ENCODE data around the gene SEC14L1. TPM values are rescaled to one million over a fixed set of nuclear protein-coding genes. Genes with fewer than 3 reads are reported as not detected.
"Not testable (repeated sequence)": the region's sequence is repeated elsewhere in the genome, so short reads cannot be mapped to it uniquely, and the experiment has no call there.

Gene SEC14L1
- polyA plus RNA-seq, 2 of the 4 experiments (the other 2 are of a cell fraction) = 27.5 to 40.4 TPM

DNA sequence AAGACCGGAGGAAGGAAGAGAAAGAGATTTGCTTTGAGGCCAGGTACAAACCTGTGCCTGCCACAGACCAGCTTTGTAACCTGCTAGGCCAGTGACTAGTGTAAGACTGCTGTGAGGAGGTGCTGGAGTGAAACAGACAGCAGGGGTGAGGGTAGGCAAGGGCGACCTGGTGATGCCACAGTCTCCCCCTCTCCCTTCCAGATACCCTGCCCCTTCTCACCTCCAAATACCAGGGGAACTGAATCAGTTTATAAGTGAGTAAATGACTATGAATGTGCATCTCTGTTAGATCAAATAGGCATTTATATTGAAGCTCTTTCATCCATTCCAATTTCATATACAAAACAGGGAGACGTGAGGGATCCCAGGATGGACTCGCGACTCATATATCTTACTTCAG, 9.4 kb downstream of the SEC14L1 start (continued):
- TF ChIP-seq, protein P1, sequence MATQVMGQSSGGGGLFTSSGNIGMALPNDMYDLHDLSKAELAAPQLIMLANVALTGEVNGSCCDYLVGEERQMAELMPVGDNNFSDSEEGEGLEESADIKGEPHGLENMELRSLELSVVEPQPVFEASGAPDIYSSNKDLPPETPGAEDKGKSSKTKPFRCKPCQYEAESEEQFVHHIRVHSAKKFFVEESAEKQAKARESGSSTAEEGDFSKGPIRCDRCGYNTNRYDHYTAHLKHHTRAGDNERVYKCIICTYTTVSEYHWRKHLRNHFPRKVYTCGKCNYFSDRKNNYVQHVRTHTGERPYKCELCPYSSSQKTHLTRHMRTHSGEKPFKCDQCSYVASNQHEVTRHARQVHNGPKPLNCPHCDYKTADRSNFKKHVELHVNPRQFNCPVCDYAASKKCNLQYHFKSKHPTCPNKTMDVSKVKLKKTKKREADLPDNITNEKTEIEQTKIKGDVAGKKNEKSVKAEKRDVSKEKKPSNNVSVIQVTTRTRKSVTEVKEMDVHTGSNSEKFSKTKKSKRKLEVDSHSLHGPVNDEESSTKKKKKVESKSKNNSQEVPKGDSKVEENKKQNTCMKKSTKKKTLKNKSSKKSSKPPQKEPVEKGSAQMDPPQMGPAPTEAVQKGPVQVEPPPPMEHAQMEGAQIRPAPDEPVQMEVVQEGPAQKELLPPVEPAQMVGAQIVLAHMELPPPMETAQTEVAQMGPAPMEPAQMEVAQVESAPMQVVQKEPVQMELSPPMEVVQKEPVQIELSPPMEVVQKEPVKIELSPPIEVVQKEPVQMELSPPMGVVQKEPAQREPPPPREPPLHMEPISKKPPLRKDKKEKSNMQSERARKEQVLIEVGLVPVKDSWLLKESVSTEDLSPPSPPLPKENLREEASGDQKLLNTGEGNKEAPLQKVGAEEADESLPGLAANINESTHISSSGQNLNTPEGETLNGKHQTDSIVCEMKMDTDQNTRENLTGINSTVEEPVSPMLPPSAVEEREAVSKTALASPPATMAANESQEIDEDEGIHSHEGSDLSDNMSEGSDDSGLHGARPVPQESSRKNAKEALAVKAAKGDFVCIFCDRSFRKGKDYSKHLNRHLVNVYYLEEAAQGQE (IDR thresholded peaks at IDR 0.05) = no peak
- no peak for TF ChIP-seq CHD2 (IDR thresholded peaks at IDR 0.05; ENCODE audit: low read length, partially characterized antibody)
- no peak for TF ChIP-seq HOXB5 (CRISPR knock-in tag; IDR thresholded peaks at IDR 0.05)
- no peak for TF ChIP-seq POLR2AphosphoS2 (conservative IDR thresholded peaks at IDR 0.05; ENCODE audit: low read length)
- TF ChIP-seq, protein P2, sequence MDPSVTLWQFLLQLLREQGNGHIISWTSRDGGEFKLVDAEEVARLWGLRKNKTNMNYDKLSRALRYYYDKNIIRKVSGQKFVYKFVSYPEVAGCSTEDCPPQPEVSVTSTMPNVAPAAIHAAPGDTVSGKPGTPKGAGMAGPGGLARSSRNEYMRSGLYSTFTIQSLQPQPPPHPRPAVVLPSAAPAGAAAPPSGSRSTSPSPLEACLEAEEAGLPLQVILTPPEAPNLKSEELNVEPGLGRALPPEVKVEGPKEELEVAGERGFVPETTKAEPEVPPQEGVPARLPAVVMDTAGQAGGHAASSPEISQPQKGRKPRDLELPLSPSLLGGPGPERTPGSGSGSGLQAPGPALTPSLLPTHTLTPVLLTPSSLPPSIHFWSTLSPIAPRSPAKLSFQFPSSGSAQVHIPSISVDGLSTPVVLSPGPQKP (IDR thresholded peaks at IDR 0.05; ENCODE audit: low read depth, low read length) = no peak
- no peak for TF ChIP-seq HOXB13 (CRISPR knock-in tag; IDR thresholded peaks at IDR 0.05; ENCODE audit: low read depth)
- TF ChIP-seq NR3C1 (IDR thresholded peaks at IDR 0.05) = no peak

DNA sequence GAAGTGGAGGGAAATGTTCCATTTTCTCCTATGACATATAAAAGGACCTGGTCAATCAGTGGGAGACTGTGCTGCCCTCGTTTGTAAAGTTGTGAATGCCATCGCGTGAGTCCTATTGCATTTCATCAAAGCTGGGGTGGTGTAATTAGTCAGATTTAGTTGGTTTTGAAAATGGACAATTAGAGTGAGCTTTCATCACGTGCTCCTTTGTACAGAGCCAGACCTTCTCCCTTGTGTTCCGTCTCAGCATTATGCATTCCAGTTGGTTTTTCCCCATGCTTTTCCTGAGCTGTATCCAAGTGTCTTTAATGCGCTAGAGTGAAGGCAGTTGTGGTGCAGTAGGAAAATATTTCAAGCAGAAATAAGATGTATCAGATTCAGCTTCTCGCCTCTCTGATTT, 10.4 kb downstream of the SEC14L1 start:
- no peak for ATAC-seq
- no peak for TF ChIP-seq EHMT2 (IDR thresholded peaks at IDR 0.05; ENCODE audit: low read depth)
- TF ChIP-seq, protein P3, sequence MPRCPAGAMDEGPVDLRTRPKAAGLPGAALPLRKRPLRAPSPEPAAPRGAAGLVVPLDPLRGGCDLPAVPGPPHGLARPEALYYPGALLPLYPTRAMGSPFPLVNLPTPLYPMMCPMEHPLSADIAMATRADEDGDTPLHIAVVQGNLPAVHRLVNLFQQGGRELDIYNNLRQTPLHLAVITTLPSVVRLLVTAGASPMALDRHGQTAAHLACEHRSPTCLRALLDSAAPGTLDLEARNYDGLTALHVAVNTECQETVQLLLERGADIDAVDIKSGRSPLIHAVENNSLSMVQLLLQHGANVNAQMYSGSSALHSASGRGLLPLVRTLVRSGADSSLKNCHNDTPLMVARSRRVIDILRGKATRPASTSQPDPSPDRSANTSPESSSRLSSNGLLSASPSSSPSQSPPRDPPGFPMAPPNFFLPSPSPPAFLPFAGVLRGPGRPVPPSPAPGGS (IDR thresholded peaks at IDR 0.05) = no peak
- TF ChIP-seq TP53 (CRISPR knock-in tag; IDR thresholded peaks at IDR 0.05) = no peak
- ChIA-PET POLR2A (no interaction called here), CTCF (interaction anchor here (0.5 to 1.9 kb wide), 4 partner anchors 16 to 438 kb away, joined by 3 to 5 read pairs (median 4); no protein-coding TSS in a partner anchor)
- Histone ChIP-seq H3K9me3 (no peaks in the 10 kb centered on the region), H3K27ac (no peak overlapping the region), H3K4me3 (no peak overlapping the region), H3K4me2 (no peak overlapping the region), H3K4me1 (peaks cover 10% of the 10 kb centered on the region; the same call in 2 of the 3 replicates)
- FAIRE-seq = no peak
- 91% methylated on average over 7 of the region's 7 CpGs for WGBS (ENCODE audit: missing lambda C conversion rate)
- no peak for DNase-seq (ENCODE audit: low read depth in 1 of 2, low spot score in 1 of 2)

DNA sequence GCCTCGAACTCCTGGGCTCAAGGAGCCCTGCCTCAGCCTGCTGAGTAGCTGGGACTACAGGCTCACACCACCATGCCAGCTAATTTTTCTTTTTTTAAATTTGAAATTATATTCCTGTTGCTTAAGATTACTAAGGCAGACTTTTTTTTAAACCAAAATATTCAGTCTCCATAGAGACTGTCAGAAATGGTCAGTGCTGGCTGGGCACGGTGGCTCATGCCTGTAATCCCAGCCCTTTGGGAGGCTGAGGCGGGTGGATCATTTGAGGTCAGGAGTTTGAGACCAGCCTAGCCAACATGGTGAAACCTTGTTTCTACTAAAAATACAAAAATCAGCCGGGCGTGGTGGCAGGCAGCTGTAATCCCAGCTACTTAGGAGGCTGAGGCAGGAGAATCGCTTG, 11.3 kb downstream of the SEC14L1 start:
- H3K4me2 ChIP-seq; H3K27ac ChIP-seq; H3K4me3 ChIP-seq; DNase-seq (ENCODE audit: low read depth in 1 of 2, low spot score in 1 of 2); ATAC-seq; H3K4me1 ChIP-seq; FAIRE-seq; H3K9me3 ChIP-seq: not testable (repeated sequence)
- ChIA-PET POLR2A (interaction anchor here (1.4 kb wide), 1 partner anchor 11 kb away, joined by 4 read pairs; the partner anchor contains the start of gene SEC14L1), CTCF (interaction anchor here (1.2 to 1.9 kb wide), 4 partner anchors 11 to 96 kb away, joined by 3 to 5 read pairs (median 3); no protein-coding TSS in a partner anchor)
- 89% methylated on average over 6 of the region's 6 CpGs for WGBS (ENCODE audit: missing lambda C conversion rate)

DNA sequence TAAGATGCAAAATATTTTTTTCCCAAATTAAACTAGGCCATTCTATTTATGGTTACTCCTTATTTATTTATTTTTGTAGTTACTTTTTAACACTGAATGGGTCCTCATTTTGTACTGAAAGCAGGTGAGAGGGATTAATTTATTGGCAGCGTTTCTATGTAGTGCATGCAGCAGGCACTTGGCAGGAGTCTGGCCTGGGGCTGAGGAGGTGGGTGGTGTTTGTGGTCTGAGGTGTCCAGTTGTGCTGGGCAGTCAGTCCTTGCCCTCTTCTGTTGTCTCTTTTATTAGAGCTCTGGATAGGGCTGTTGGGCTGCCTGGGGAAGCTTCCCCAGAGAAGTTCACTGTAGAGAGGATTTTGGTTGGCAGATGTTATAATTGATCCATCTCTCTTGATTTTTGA, 12.7 kb downstream of the SEC14L1 start:
- ATAC-seq = peak in 1 of 2 experiments; percentile 32; a peak in 3 of 6 replicates
- no peak for DNase-seq (ENCODE audit: low read depth in 1 of 2, low spot score in 1 of 2)
- Histone ChIP-seq H3K4me1 (peaks cover 9% of the 10 kb centered on the region; the same call in 2 of the 3 replicates), H3K9me3 (no peaks in the 10 kb centered on the region), H3K27ac (no peak overlapping the region), H3K4me2 (no peak overlapping the region), H3K4me3 (no peak overlapping the region)
- TF ChIP-seq CHD2 (IDR thresholded peaks at IDR 0.05; ENCODE audit: low read length, partially characterized antibody) (no peak), HOXB5 (CRISPR knock-in tag; IDR thresholded peaks at IDR 0.05) (no peak), POLR2AphosphoS2 (conservative IDR thresholded peaks at IDR 0.05; ENCODE audit: low read length) (no peak), CEBPB (IDR thresholded peaks at IDR 0.05) (no peak), EHMT2 (IDR thresholded peaks at IDR 0.05; ENCODE audit: low read depth) (no peak), SMC3 (IDR thresholded peaks at IDR 0.05) (no peak), RFX5 (IDR thresholded peaks at IDR 0.05) (no peak), KDM1A (IDR thresholded peaks at IDR 0.05; ENCODE audit: low read depth) (no peak), RCOR1 (IDR thresholded peaks at IDR 0.05; ENCODE audit: low read depth, low read length) (no peak), JUN (IDR thresholded peaks at IDR 0.05) (no peak), JUNB (IDR thresholded peaks at IDR 0.05) (no peak), HDAC2 (IDR thresholded peaks at IDR 0.05) (no peak), ZC3H11A (IDR thresholded peaks at IDR 0.05) (no peak), NPAS2 (CRISPR knock-in tag; IDR thresholded peaks at IDR 0.05; ENCODE audit: borderline replicate concordance) (no peak), RAD21 (conservative IDR thresholded peaks at IDR 0.05 in 1 of 2, IDR thresholded peaks at IDR 0.05 in 1 of 2) (no peak), ESRRA (IDR thresholded peaks at IDR 0.05; ENCODE audit: borderline replicate concordance, low read length) (no peak), ZSCAN20 (CRISPR knock-in tag; IDR thresholded peaks at IDR 0.05) (no peak)
- TF ChIP-seq, protein P2 (IDR thresholded peaks at IDR 0.05; ENCODE audit: low read depth, low read length) = no peak
- TF ChIP-seq, protein P4, sequence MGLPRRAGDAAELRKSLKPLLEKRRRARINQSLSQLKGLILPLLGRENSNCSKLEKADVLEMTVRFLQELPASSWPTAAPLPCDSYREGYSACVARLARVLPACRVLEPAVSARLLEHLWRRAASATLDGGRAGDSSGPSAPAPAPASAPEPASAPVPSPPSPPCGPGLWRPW (IDR thresholded peaks at IDR 0.05) = no peak
- ChIA-PET POLR2A (interaction anchor here (1.2 kb wide), 1 partner anchor 65 kb away, joined by 4 read pairs; no protein-coding TSS in a partner anchor), CTCF (interaction anchor here (0.7 to 1.2 kb wide), 2 partner anchors 10 to 16 kb away, joined by 3 read pairs; no protein-coding TSS in a partner anchor)
- 72% methylated on average over 1 of the region's 1 CpG for WGBS (ENCODE audit: missing lambda C conversion rate)
- no peak for FAIRE-seq

Measured in A549 (cell line).